ENCODE data around the gene MBD2.

The MBD2 gene

GRCh38 chr18:54165450-54165849, 59.0 kb downstream of the MBD2 start:
- H3K36me3 ChIP-seq: peaks cover 75% of the 10 kb centered on the region
- H3K9me3 ChIP-seq: no peaks in the 10 kb centered on the region
- H3K27me3 ChIP-seq: no peaks in the 10 kb centered on the region
- no peak overlapping the region for H3K4me3 ChIP-seq (ENCODE audit: low read depth in 1 of 2, low read length in 1 of 2)
- no peaks in the 10 kb centered on the region for H3K4me1 ChIP-seq (ENCODE audit: control insufficient read depth in 1 of 2, insufficient read depth in 1 of 2, low read depth in 1 of 2, low read length in 1 of 2)
- TF ChIP-seq CTCF (IDR thresholded peaks at IDR 0.05): no peak
- no peak overlapping the region for H3K27ac ChIP-seq

- H3K36me3 ChIP-seq: peaks cover 80% of the 10 kb centered on the region
- H3K27me3 ChIP-seq: no peaks in the 10 kb centered on the region
- H3K4me3 ChIP-seq (ENCODE audit: low read depth in 1 of 2, low read length in 1 of 2): no peak overlapping the region
- no peak overlapping the region for H3K27ac ChIP-seq
- no peaks in the 10 kb centered on the region for H3K9me3 ChIP-seq
- H3K4me1 ChIP-seq (ENCODE audit: control insufficient read depth in 1 of 2, insufficient read depth in 1 of 2, low read depth in 1 of 2, low read length in 1 of 2): no peaks in the 10 kb centered on the region
- TF ChIP-seq CTCF (IDR thresholded peaks at IDR 0.05): no peak
These were observed 61.0 kb downstream of the MBD2 start for GRCh38 chr18:54163453-54163852.

GRCh38 chr18:54162431-54162830, 62.0 kb downstream of the MBD2 start:
- no peak for TF ChIP-seq CTCF (IDR thresholded peaks at IDR 0.05)
- H3K4me3 ChIP-seq (ENCODE audit: low read depth in 1 of 2, low read length in 1 of 2): no peak overlapping the region
- H3K9me3 ChIP-seq: no peaks in the 10 kb centered on the region
- no peak overlapping the region for H3K27ac ChIP-seq
- no peaks in the 10 kb centered on the region for H3K4me1 ChIP-seq (ENCODE audit: control insufficient read depth in 1 of 2, insufficient read depth in 1 of 2, low read depth in 1 of 2, low read length in 1 of 2)
- H3K27me3 ChIP-seq: no peaks in the 10 kb centered on the region
- peaks cover 86% of the 10 kb centered on the region for H3K36me3 ChIP-seq

- Histone ChIP-seq H3K9me3 (no peaks in the 10 kb centered on the region), H3K36me3 (peaks cover 94% of the 10 kb centered on the region), H3K27me3 (no peaks in the 10 kb centered on the region), H3K4me1 (ENCODE audit: control insufficient read depth in 1 of 2, insufficient read depth in 1 of 2, low read depth in 1 of 2, low read length in 1 of 2) (no peaks in the 10 kb centered on the region), H3K4me3 (ENCODE audit: low read depth in 1 of 2, low read length in 1 of 2) (no peak overlapping the region), H3K27ac (no peak overlapping the region)
- TF ChIP-seq CTCF (IDR thresholded peaks at IDR 0.05): no peak
These were observed 63.2 kb downstream of the MBD2 start for GRCh38 chr18:54161267-54161666.

GRCh38 chr18:54159906-54160305, 64.6 kb downstream of the MBD2 start:
- no peaks in the 10 kb centered on the region for H3K4me1 ChIP-seq (ENCODE audit: control insufficient read depth in 1 of 2, insufficient read depth in 1 of 2, low read depth in 1 of 2, low read length in 1 of 2)
- peaks cover 96% of the 10 kb centered on the region for H3K36me3 ChIP-seq
- no peak for TF ChIP-seq CTCF (IDR thresholded peaks at IDR 0.05)
- no peaks in the 10 kb centered on the region for H3K27me3 ChIP-seq
- no peak overlapping the region for H3K4me3 ChIP-seq (ENCODE audit: low read depth in 1 of 2, low read length in 1 of 2)
- no peaks in the 10 kb centered on the region for H3K9me3 ChIP-seq
- H3K27ac ChIP-seq: no peak overlapping the region
